IMR-90 (cell line): ENCODE results near the gene MBL2. TPM values are rescaled to one million over a fixed set of nuclear protein-coding genes. Genes with fewer than 3 reads are reported as not detected.

Experiments used
- ATAC-seq: fragments of 200-7000 bp; cut with Tn5 transposase; 2 replicates; pipeline ENCODE4 v1.9.1; 2020; ENCODE audit warnings: low read depth, mild to moderate bottlenecking, moderate library complexity
- BruUV-seq: library from RNA; stranded (reverse); fragments of 400-500 nt; replicated peaks from 2 replicates; lab custom pipeline; 2021; lab: Mats Ljungman, UMichigan
- CTCF ChIA-PET: fragments of 300-600 bp; formaldehyde crosslinking; extraction: SDS; loops from one replicate; lab custom pipeline; 2021; ENCODE audit warnings: antibody characterized with exemption; lab: Yijun Ruan, JAX
- POLR2A ChIA-PET: fragments of 300-600 bp; sonication (Branson Sonifier 250); formaldehyde crosslinking; loops from one replicate; lab custom pipeline; 2022; ENCODE audit warnings: antibody characterized with exemption; ENCODE audit not compliant: unreplicated experiment; lab: Charles Lee
- DNase-seq: peaks from one replicate; pipeline ENCODE4 v3.0.0; 2013
- H2AFZ ChIP-seq: replicated peaks from 2 replicates; pipeline ENCODE3; 2013; ENCODE audit warnings: low read length, mild to moderate bottlenecking; ENCODE audit not compliant: poor library complexity
- H2AK5ac ChIP-seq: 2 replicates; pipeline ENCODE4 v1.6.1; 2013; ENCODE audit warnings: low read depth, low read length, inconsistent platforms
- H2AK9ac ChIP-seq: replicated peaks from 2 replicates; pipeline ENCODE3; 2013; ENCODE audit warnings: mild to moderate bottlenecking, low read depth, low read length, moderate library complexity; ENCODE audit not compliant: poor library complexity
- H2BK120ac ChIP-seq: 2 replicates; pipeline ENCODE4 v1.6.1; 2013; ENCODE audit warnings: low read depth, low read length, inconsistent platforms
- H2BK15ac ChIP-seq: 3 replicates; pipeline ENCODE4 v1.6.1; 2013; ENCODE audit warnings: low read depth, low read length, inconsistent platforms
- H2BK20ac ChIP-seq: 2 replicates; pipeline ENCODE4 v1.6.1; 2013; ENCODE audit warnings: low read depth, mild to moderate bottlenecking, inconsistent platforms, low read length, moderate library complexity
- H2BK5ac ChIP-seq: 2 replicates; pipeline ENCODE4 v1.6.1; 2013; ENCODE audit warnings: mild to moderate bottlenecking, low read depth, low read length, inconsistent platforms; ENCODE audit not compliant: poor library complexity, severe bottlenecking
- H3K14ac ChIP-seq: replicated peaks from 2 replicates; pipeline ENCODE4 v1.6.1; 2013; ENCODE audit warnings: low read depth, low read length, inconsistent platforms
- H3K18ac ChIP-seq: 2 replicates; pipeline ENCODE4 v1.6.1; 2013; ENCODE audit warnings: low read depth, low read length, control low read depth
- H3K23ac ChIP-seq: 2 replicates; pipeline ENCODE4 v1.6.1; 2013; ENCODE audit warnings: low read depth, low read length, inconsistent platforms
- H3K27ac ChIP-seq: 2 replicates; pipeline ENCODE4 v1.5.1; 2013; ENCODE audit warnings: mild to moderate bottlenecking, control low read depth, low read length; ENCODE audit not compliant: insufficient read depth
- H3K27me3 ChIP-seq: 2 replicates; pipeline ENCODE4 v1.6.1; 2013; ENCODE audit warnings: low read length; ENCODE audit not compliant: control insufficient read depth, insufficient read depth
- H3K36me3 ChIP-seq: 2 replicates; pipeline ENCODE4 v1.6.1; 2013; ENCODE audit warnings: low read length, mixed read lengths; ENCODE audit not compliant: control insufficient read depth, insufficient read depth
- H3K4ac ChIP-seq: 2 replicates; pipeline ENCODE4 v1.6.1; 2013; ENCODE audit warnings: low read depth, low read length, inconsistent platforms
- H3K4me1 ChIP-seq: 2 replicates; pipeline ENCODE4 v1.6.1; 2013; ENCODE audit warnings: low read length, mixed read lengths; ENCODE audit not compliant: control insufficient read depth, insufficient read depth
- H3K4me2 ChIP-seq: 2 replicates; pipeline ENCODE4 v1.6.1; 2013; ENCODE audit warnings: low read depth, mild to moderate bottlenecking, control low read depth, low read length, moderate library complexity
- H3K4me3 ChIP-seq: 2 replicates; pipeline ENCODE4 v1.5.1; 2013; ENCODE audit warnings: low read depth, mild to moderate bottlenecking, control low read depth, low read length, moderate library complexity; ENCODE audit not compliant: insufficient read depth
- H3K56ac ChIP-seq: 2 replicates; pipeline ENCODE4 v1.6.1; 2013; ENCODE audit warnings: low read length, inconsistent platforms; ENCODE audit not compliant: insufficient read depth; ENCODE audit errors: extremely low read depth
- H3K79me1 ChIP-seq, 2 experiments: 2 replicates each; pipeline ENCODE4 v1.6.1; 2013; ENCODE audit warnings: low read length in 2 of 2, inconsistent platforms in 1 of 2, low read depth in 1 of 2
- H3K9ac ChIP-seq: 2 replicates; pipeline ENCODE4 v1.6.1; 2013; ENCODE audit warnings: low read depth, low read length, control low read depth
- H3K9me1 ChIP-seq: 2 replicates; pipeline ENCODE4 v1.6.1; 2013; ENCODE audit warnings: low read length, inconsistent platforms; ENCODE audit not compliant: insufficient read depth
- H3K9me3 ChIP-seq: 2 replicates; pipeline ENCODE4 v1.6.1; 2013; ENCODE audit warnings: low read length; ENCODE audit not compliant: control insufficient read depth, insufficient read depth
- H4K20me1 ChIP-seq: 2 replicates; pipeline ENCODE4 v1.6.1; 2013; ENCODE audit warnings: low read length, inconsistent platforms; ENCODE audit not compliant: insufficient read depth
- H4K5ac ChIP-seq: 2 replicates; pipeline ENCODE4 v1.6.1; 2013; ENCODE audit warnings: mild to moderate bottlenecking, low read depth, low read length, control low read depth
- H4K8ac ChIP-seq, 2 experiments: 2 replicates each; pipeline ENCODE4 v1.6.1; 2013; ENCODE audit warnings: low read depth in 2 of 2, low read length in 2 of 2, control low read depth in 1 of 2, inconsistent platforms in 1 of 2
- H4K91ac ChIP-seq: 2 replicates; pipeline ENCODE4 v1.6.1; 2013; ENCODE audit warnings: low read depth, low read length, inconsistent platforms; ENCODE audit not compliant: insufficient read depth
- CEBPB ChIP-seq: IDR thresholded peaks from 2 replicates; pipeline ENCODE4 v1.6.1; 2012; ENCODE audit warnings: low read depth, low read length, improper control_type of control experiment
- POLR2A ChIP-seq: IDR thresholded peaks from 2 replicates; pipeline ENCODE4 v1.6.1; 2012; ENCODE audit warnings: mild to moderate bottlenecking, low read depth, low read length
- WGBS, 2 experiments: methylation state at CpG; one replicate each; pipeline versions ENCODE4 v1.1.5 to v1.1.7; 2013; ENCODE audit warnings: missing lambda C conversion rate in 2 of 2; ENCODE audit not compliant: insufficient read length in 1 of 2; ENCODE audit errors: extremely low coverage in 2 of 2; 5-methylcytosine and 5-hydroxymethylcytosine counted together
- dilution Hi-C: fragments of 300-500 bp; cut with HindIII; formaldehyde crosslinking; loops from one replicate; pipeline ENCODE4 v1.14.3; 2018; ENCODE audit warnings: low sequenced_read_pairs; ENCODE audit not compliant: unreplicated experiment
- in situ Hi-C: fragments of 300-500 bp; cut with MboI; formaldehyde crosslinking; loops from 3 replicates; pipeline ENCODE4 v1.14.3; 2019; ENCODE audit warnings: low sequenced_read_pairs, inconsistent platforms, mixed read lengths
- intact Hi-C: fragments of 100-400 bp; cut with micrococcal nuclease; formaldehyde crosslinking; loops from 2 replicates; pipeline ENCODE4 v1.10.0; 2022
- polyA plus RNA-seq, 3 experiments: library from polyadenylated mRNA; depleted of rRNA; stranded (reverse); fragments of >200 nt; gene quantifications; 2 replicates each; pipeline ENCODE4 v1.2.3, GENCODE V29; 2012; ENCODE audit warnings: low replicate concordance in 1 of 3
- total RNA-seq: library from RNA; depleted of rRNA; stranded (reverse); fragments of >200 nt; gene quantifications from 2 replicates; pipeline ENCODE4 v1.2.3, GENCODE V29; 2012

The MBL2 gene
- total and polyA plus RNA-seq, 2 of the 4 experiments (the other 2 are of a cell fraction): not detected

DNA sequence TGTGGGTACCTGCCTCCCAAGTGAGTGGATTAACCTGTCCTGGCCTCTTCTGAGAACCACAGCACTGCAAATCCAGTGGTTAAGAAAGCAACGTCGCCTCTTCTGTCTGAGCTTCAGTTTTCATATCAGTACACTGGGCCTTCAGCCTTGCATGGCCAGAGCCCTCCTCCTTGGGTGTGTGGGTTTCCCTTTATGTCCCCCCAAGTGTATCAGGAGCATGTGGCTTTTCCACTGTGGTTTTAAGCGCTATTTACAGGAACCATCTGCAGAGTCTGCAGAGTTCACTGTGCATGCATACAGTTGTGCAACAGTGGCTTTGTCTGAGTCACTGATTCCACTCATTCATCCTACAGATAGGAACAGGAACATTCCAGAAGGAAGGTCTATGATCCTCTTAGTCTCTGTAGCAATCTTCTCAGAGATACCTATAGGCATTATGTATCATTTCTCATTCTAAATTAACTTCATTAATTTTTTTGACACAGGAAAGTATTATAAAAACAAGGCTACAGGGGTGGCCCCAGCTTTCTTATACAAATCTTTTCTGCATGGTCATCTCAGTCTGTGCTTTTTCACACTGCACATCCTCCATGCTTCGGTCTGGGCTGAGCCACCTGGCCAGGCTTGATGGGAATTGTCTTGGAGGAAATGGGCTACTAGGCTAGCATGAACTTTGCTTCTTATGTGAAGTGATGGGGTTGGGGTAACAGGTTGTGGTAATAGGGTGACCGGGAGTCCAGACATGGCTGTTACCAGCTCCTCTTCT lies 17.1 kb downstream of the MBL2 start:
- intact Hi-C loops (no loop called here), in situ Hi-C loops (no loop called here), dilution Hi-C loops (no loop called here)
- H4K5ac ChIP-seq: no peak overlapping the region
- CTCF ChIA-PET: interaction anchor here (1.1 kb wide), 1 partner anchor 15 kb away, joined by 3 read pairs; no protein-coding TSS in a partner anchor
- H2AK9ac ChIP-seq: no peak overlapping the region
- no peaks in the 10 kb centered on the region; the same call in 1 of the 2 replicates for H3K27me3 ChIP-seq
- no peak overlapping the region for H4K8ac ChIP-seq
- no peak overlapping the region for H2BK5ac ChIP-seq
- no peak overlapping the region for H3K9ac ChIP-seq
- H3K23ac ChIP-seq: no peak overlapping the region
- H3K4me3 ChIP-seq: no peak overlapping the region
- H3K14ac ChIP-seq: no peak overlapping the region
- POLR2A ChIA-PET: no interaction called here
- H3K79me1 ChIP-seq: no peaks in the 10 kb centered on the region
- no peak overlapping the region for H3K56ac ChIP-seq
- H2BK20ac ChIP-seq: no peak overlapping the region
- no peak overlapping the region for H2BK15ac ChIP-seq
- peak; percentile 70 for DNase-seq
- no peak overlapping the region for H2AFZ ChIP-seq
- H3K27ac ChIP-seq: no peak overlapping the region
- H3K4me2 ChIP-seq: no peak overlapping the region
- TF ChIP-seq POLR2A: no peak
- TF ChIP-seq CEBPB: peak; percentile 92
- H3K4me1 ChIP-seq: peaks cover 3% of the 10 kb centered on the region; the same call in 1 of the 2 replicates
- H2AK5ac ChIP-seq: no peak overlapping the region
- peak; percentile 65 for ATAC-seq
- H3K9me3 ChIP-seq: no peaks in the 10 kb centered on the region
- BruUV-seq: no TSS peak
- 100% methylated on average over 1 of the region's 5 CpGs; no CpG with 5 or more reads in 1 of the 2 experiments for WGBS, 2 experiments
- H3K36me3 ChIP-seq: no peaks in the 10 kb centered on the region
- no peak overlapping the region for H3K4ac ChIP-seq
- no peak overlapping the region for H3K18ac ChIP-seq
- no peaks in the 10 kb centered on the region for H4K20me1 ChIP-seq
- no peaks in the 10 kb centered on the region for H3K9me1 ChIP-seq
- H2BK120ac ChIP-seq: no peak overlapping the region
- no peak overlapping the region for H4K91ac ChIP-seq
